ENCODE data around the gene AKAP7.
"Not testable (repeated sequence)": the region's sequence is repeated elsewhere in the genome, so short reads cannot be mapped to it uniquely, and the experiment has no call there.

Gene AKAP7

GRCh38 chr6:131135244-131136020 is at the start of gene AKAP7:
Gene AKAP7, plus strand, starts transcription at chr6:131135467. Its CDS starts 297 bp downstream, at chr6:131135764.
- no peak for DNase-seq

GRCh38 chr6:131090339-131090738 is 44.9 kb upstream of the AKAP7 start:
- not testable (repeated sequence) for DNase-seq

GRCh38 chr6:131091944-131092343 is 43.3 kb upstream of the AKAP7 start:
- not testable (repeated sequence) for DNase-seq

- DNase-seq = no peak
Observed at GRCh38 chr6:131093334-131093733, 41.9 kb upstream of the AKAP7 start.

GRCh38 chr6:131096786-131097185 is 38.5 kb upstream of the AKAP7 start:
- DNase-seq = no peak

GRCh38 chr6:131101911-131102680 is 33.2 kb upstream of the AKAP7 start:
- no peak for DNase-seq

GRCh38 chr6:131103296-131103695 is 32.0 kb upstream of the AKAP7 start:
- DNase-seq = no peak

GRCh38 chr6:131103901-131104300 is 31.4 kb upstream of the AKAP7 start:
- no peak for DNase-seq

- no peak for DNase-seq
Observed at GRCh38 chr6:131107151-131107550, 28.1 kb upstream of the AKAP7 start.

GRCh38 chr6:131112249-131112648 is 23.0 kb upstream of the AKAP7 start:
- no peak for DNase-seq

GRCh38 chr6:131115651-131116050 is 19.6 kb upstream of the AKAP7 start:
- DNase-seq = no peak

GRCh38 chr6:131116321-131116720 is 18.9 kb upstream of the AKAP7 start:
- DNase-seq = no peak

GRCh38 chr6:131116755-131117360 is 18.4 kb upstream of the AKAP7 start:
- no peak for DNase-seq

GRCh38 chr6:131117878-131118277 is 17.4 kb upstream of the AKAP7 start:
- DNase-seq = no peak

GRCh38 chr6:131122007-131122406 is 13.3 kb upstream of the AKAP7 start:
- no peak for DNase-seq

GRCh38 chr6:131122516-131122915 is 12.8 kb upstream of the AKAP7 start:
- no peak for DNase-seq

GRCh38 chr6:131124336-131125071 is 10.8 kb upstream of the AKAP7 start:
- DNase-seq = no peak

- no peak for DNase-seq
Observed at GRCh38 chr6:131125431-131125830, 9.8 kb upstream of the AKAP7 start.

GRCh38 chr6:131129689-131130553 is 5.3 kb upstream of the AKAP7 start:
- no peak for DNase-seq

GRCh38 chr6:131130554-131130940 is 4.7 kb upstream of the AKAP7 start:
- no peak for DNase-seq

- DNase-seq = no peak
Observed at GRCh38 chr6:131132360-131132759, 2.9 kb upstream of the AKAP7 start.

Data from NCI-H510A treated with DMSO at 0.1 percent for 48 hours (cell line).